GM04503 (cell line): Measurements from ENCODE around the gene TRPC4AP.
"Not testable (repeated sequence)": the region's sequence is repeated elsewhere in the genome, so short reads cannot be mapped to it uniquely, and the experiment has no call there.

Experiments used
- DNase-seq: peaks from one replicate; pipeline ENCODE4 v3.0.0-alpha.2; 2012; ENCODE audit warnings: low read depth

Gene TRPC4AP

DNA sequence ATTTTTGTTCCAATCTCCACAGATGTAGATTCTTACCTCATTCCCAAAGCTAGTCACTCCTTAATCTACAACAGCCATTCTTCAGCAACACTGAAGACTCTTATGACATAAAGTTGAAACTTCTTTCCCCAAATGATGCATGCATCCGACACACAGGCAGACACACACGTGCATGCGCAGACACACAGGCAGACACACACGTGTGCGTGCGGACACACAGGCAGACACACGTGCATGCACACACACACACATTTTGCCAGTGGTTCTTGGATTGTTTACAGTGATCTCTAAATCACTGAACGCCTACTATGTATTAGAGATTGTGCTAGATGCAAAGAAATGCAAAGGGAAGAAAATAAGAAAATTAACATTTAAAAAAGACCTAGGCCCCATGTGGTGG, 9.0 kb upstream of the TRPC4AP start:
- DNase-seq, result no peak

DNA sequence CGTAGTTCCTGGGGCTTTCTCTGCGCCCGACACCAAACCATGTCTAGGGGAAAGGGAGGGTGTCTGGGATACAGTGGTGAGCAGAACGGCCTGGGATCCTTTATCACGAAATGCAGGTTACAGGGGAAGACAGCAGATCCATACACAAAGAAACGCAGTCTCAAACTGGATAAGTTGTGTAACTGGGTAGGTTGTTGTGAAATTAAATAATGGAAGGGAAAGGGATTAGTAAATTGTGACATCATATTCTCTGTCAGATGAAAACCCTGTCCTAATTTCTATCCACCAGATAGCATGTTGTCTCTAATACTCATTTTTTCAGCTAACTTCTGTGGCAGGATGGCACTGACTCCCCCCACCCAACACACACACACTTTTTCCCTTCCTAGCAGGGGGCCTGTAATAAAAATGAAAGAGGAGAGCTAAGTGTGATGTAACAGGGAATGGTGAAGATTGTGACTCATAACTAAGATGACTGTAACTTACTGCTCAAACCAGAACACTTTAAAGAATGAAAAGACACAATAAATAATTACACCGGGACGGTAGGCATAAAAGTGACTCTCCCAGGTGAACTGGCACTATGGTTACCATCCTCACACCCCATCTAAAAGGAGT, 769 bp upstream of the TRPC4AP start:
- peak; percentile 46 for DNase-seq

DNA sequence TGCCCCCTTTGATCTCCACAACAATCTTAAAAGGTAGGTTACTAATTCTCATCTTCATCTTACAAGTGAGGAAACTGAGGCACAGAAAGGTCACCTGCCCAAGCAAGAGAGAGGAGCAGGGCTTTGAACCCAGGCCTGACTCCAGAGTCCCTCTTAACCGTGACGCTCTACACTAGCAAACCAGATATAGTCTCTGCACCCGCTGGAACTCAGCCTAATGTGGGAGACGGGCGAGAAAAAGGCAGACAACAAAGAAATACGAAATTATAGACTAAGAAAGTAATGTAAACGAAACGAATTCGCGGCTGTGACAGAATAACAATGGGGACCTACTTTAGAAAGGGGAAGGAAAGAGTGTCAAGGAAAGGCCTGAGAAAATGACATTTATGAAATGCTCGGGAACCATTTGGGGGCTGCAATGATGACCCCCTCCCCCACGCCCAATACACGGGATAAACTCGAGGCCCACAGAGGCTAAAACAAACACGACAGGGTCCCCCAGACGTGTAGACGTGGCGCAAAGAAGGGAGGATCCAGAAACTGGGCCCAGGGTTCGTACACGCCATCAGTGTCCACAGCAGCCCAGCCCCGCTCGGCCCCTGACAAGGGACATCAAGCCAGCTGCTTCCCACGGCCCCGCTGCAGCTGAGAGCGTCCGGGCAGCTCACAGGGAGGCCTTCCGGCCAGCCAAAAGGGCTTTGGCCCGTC, 637 bp downstream of the TRPC4AP start:
- no peak for DNase-seq

DNA sequence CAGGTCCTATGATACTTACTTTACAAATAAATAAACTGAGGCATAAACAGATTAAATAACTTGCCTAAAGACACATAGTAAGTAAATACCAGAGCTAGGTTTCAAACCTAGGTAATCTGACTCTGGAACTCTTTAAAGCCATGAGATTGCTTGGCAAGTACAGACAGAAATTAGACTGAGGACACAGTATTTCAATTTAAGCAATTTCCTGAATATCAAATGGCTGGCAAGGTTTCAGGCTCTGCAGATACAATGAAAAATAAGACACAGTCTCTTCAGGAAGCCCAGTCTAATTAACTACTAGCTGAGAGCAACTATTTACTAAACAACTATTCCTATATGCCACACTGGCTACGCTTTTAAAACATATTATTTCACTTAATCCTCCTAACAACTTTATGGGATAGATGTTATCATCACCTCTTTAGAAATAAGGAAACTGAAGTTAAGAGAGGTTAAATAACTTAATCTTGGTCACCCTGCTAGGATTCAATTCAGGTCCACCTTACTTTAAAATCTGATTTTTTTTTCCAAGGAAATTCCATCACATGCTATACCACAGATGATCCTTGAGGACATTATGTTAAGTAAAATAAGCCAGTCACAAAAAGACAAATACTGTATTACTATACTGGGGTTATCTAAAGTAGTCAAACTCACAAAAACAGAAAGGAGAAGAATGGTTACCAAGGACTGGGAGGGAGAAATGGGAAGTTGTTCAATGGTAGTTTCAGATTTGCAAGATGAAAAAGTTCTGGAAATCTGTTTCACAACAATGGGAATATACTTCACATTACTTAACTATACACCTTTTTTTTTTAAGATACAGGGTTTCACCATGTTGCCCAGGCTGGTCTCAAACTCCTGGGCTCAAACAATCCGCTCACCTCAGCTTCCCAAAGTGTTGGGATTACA, 4.1 kb downstream of the TRPC4AP start:
- no peak for DNase-seq

DNA sequence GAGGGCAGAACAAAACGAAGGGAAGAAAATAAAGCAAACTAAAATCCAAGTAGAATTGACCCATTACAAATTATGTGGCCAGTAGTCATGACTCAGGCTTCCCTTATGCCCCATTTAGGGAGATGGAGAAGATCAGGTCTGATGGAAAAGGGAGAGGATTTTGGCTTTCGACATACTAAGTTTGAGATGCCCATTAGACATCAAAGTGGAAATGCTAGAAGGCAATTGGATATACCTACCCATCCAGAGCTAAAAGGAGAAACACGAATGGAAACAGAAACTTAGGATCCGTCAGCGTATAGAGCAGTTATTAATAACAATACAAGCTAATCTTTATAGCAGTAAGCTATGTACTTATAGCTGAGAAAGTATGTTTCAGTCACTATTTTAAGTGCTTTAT, 4.8 kb downstream of the TRPC4AP start:
- DNase-seq, result no peak

DNA sequence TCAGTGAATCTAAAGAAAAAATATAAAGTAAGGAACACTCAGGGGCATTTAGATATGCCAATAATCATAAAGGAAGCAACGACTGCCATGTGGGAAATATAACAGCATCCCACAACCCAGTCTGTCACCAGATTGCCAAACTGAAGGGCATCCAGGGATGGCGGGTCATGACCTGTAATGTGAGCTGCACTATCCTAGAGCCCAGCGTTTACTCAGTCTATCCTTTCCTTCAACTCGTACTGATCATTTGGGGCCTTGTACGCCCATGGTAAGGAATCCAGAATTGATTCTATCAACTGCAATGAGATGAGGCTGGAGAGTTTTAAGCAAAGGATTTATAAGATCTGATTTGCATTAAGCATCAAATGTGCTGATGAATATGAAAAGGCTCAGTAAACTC, 5.3 kb downstream of the TRPC4AP start:
- no peak for DNase-seq

DNA sequence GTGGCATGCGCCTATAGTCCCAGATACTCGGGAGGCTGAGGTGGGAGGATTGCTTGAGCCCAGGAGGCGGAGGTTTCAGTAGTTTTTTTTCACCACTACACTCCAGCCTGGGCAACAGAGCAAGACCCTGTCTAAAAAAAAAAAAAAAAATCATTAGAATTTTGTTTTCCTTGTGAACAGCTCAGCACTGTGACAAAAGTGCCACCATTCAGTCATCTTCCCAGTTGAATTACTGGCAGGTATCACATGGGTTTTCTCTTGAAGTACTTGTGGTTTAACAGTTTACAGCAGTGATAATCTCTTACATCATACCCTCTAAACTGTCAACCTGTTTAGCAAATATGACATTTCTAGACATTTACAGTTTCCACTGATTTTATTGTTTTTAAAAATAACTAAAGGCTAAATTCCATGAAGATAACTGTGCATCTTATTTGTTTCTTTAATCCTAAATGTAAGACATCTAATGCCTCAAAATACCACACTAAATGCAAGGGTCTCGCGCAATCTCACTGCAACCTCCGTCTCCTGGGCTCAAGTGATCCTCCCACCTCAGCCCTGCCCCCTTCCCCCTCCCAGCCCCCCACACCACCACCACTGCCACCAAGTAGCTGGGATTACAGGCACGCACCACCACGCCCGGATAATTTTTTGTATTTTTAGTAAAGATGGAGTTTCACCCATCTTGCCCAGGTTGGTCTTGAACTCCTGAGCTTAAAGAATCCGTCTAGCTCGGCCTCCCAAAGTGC, 7.0 kb downstream of the TRPC4AP start:
- no peak for DNase-seq

DNA sequence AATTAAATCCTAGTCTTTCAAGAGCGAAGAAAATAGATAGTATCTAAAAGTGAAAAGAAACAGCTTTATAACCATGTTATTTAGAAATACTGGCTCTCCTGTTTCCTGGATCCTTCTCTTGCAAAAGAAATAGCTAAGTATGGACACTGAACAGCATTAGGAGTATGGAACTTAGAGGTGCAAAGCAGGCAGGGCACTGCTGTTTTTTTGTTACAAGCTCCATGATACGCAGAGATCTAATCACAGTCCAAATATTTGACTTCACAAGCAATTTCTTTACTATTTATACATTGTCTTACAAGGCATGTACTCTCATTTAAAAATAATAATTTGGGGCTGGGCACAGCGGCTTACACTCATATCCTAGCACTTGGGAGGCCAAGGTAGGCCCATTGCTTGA, 7.6 kb downstream of the TRPC4AP start:
- DNase-seq, result no peak

DNA sequence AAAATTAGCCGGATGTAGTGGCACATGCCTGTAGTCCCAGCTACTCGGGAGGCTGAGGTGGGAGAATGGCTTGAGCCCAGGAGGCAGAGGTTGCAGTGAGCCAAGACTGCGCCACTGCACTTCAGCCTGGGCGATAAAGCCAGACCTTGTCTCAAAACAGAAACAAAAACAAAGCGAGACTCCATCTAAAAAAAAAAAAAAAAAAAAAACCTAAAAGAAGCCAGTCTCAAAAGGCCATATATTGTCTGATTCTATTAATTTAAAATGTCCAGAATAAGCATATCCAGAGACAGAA, 12.3 kb downstream of the TRPC4AP start:
- DNase-seq, result not testable (repeated sequence)

DNA sequence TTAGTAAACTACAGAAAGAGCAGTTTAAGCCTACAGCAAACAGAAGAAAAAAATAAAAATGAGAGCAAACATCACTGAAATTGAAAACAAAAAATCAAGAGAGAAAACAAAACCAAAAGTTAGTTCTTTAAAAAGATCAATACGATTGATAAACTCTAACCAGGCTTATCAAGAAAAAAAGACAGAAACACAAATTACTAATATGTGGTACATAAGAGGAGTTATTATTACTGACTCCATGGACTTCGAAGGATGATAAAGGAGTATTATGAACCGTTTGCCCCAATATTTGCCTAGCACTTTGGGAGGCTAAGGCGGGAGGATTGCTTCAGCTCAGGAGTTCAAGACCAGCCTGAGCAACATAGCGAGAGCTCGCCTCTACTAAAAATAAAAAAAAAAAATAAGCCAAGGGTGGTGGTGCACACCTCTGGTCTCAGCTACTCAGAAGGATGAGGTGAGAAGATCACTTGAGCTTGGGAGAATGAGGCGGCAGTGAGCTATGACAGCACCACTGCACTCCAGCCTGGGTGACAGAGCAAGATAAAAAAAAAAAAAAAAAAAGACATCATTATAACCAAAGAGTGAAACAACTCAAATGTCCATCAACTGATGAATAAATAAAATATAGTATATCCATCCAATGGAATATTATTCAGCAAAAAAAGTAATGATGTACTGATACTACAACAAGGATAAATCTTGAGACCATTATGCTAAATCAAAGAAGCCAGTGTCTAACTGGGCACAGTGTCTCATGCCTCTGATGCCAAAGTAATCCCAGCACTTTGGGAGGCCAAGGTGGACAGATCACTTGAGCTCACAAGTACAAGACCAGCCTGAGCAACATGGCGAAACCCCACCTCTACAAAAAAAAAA, 12.9 kb downstream of the TRPC4AP start:
- DNase-seq, result no peak

DNA sequence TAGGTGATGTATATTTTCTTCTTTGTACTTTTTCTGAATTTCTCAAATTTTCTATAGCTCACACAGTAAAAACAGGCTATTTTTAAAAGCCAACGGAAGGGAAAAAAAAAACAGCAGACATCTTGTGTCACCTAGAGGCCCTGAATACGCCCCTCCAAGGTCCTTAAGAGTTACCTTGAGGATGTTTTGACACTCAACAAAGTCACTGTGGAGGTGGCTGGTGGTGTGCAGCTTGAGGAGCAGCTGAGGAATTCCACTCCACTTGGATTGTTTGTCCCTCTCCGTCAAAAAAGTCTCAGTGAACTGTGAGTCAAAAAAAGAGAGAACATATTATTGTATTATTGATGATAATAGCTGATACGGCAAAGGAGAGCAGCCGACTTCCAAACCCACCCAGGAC, 14.7 kb downstream of the TRPC4AP start:
- no peak for DNase-seq

DNA sequence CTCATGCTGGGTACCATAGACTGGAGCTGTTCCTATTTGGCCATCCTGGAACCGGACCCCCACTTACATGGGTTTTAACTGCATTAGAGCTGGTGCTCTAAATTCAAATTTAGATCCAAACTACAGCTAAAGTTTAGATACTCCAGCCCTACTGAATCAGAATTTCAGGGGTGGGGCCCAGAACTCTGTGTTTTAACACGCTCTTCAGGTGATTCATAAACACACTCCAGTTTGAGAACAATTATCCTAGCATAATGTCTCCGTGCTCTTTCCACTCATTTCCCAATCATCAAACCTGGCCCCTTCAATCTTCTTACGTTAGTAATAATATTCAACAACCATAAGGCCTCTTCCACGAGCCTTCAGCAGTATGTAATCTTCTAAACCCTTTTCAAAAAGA, 15.3 kb downstream of the TRPC4AP start:
- no peak for DNase-seq

DNA sequence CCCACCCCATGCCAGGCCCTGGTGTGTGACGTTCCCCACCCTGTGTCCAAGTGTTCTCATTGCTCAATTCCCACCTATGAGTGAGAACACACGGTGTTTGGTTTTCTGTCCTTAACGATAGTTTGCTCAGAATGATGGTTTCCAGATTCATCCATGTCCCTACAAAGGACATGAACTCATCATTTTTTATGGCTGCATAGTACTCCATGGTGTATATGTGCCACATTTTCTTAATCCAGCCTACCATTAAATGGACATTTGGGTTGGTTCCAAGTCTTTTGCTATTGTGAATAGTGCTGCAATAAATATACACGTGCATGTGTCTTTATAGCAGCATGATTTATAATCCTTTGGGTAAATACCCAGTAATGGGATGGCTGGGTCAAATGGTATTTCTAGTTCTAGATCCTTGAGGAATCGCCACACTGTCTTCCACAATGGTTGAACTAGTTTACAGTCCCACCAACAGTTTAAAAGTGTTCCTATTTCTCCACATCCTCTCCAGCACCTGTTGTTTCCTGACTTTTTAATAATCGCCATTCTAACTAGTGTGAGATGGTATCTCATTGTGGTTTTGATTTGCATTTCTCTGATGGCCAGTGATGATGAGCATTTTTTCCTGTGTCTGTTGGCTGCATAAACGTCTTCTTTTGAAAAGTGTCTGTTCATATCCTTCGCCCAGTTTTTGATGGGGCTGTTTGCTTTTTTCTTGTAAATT, 21.0 kb downstream of the TRPC4AP start:
- not testable (repeated sequence) for DNase-seq

DNA sequence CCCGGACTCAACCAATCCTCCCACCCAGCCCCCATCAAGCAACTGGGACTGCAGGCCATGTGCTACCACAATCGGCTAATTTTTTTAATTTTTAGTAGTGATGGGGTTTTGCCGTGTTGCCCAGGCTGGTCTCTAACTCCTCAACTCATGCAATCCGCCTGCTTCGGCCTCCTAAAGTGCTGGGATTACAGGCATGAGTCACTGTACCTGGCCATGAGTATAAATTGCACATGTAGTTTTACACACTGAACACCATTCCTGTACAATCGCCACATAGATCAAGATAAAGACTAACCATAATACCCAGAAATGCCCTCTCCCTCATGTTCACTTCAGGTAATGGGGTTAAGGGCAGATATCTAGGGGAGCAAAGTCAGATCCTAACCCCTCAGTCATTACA, 26.4 kb downstream of the TRPC4AP start:
- no peak for DNase-seq

DNA sequence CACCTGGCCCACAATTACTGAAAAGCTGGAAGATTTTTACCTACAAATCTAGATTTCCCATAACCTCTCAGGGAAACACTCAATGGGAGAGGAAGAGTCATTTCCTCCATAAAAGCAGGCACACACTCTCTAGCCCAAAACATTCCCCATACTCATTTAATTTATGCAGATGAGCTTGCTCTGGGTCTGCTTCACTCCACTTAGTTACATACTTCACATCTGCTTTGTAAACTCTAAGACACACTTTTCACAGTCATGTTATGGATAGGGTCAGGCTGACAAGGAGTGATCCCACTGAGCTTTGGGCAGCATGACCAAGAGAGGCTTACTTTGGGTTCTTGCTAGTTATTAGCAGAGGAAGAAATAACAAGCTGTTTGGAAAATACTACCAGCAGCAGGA, 27.4 kb downstream of the TRPC4AP start:
- DNase-seq, result no peak

DNA sequence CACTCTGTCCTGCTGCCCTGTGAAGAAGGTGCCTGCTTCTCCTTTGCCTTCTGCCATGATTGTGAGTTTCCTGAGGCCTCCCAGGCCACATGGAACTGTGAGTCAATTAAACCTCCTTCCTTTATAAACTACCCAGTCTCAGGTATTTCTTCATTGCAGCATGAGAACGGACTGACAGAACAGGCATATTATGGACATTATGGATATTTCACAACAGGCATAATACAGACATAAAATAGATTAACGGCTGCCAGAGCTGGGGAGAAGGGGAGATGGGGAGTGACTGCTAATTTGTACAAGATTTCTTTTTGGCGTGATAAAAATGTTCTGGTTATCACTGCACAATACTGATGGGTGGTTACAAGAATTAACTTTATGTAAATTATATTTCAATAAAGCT, 29.4 kb downstream of the TRPC4AP start:
- DNase-seq, result no peak

DNA sequence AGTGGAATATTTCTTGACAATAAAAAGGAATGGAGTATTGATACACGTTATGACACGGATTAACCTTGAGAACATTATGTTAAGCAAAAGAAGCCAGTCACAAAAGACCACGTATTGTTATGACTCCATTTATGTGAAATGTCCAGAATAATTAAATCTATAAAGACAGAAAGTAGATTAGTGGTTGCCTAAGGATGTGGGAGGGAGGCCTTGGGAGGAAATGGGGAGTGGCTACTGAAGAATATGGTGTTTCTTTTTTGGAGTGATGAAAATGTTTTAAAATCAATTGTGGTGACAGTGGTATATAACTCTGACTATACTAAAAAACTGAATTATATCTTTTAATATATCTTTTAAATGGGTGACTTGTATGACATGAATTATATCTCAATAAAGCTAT, 30.1 kb downstream of the TRPC4AP start:
- no peak for DNase-seq

DNA sequence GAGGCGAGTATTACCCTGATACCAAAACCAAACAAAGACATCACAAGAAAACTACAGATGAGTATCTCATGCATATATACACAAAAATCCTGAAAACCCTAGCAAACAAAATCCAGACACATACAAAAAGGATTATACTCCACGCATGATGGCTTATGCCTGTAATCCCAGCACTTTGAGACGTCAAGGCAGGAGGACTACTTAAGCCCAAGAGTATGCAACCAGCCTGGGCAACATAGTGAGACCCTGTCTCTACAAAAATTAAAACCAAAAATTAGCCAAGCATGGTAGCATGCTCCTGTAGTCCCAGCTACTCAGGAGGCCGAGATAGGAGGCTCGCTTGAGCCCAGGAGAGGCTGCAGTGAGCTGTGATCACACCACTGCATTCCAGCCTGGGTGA, 32.4 kb downstream of the TRPC4AP start:
- DNase-seq, result no peak

DNA sequence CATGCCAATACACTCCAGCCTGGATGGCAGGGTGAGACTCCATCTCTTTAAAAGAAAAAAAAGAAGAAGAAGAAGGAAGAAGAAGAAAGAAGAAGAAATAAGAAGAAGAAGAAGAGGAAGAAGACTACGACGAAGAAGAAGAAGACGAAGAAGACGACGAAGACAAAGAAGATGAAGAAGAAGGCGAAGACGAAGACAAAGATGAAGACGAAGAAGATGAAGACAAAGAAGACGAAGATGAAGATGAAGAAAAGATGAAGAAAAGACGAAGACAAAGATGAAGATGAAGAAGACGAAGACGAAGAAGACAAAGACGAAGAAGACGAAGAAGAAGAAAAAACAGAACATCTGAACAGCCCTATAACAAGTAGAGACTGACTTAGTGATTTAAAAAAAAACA, 33.0 kb downstream of the TRPC4AP start:
- DNase-seq, result no peak

DNA sequence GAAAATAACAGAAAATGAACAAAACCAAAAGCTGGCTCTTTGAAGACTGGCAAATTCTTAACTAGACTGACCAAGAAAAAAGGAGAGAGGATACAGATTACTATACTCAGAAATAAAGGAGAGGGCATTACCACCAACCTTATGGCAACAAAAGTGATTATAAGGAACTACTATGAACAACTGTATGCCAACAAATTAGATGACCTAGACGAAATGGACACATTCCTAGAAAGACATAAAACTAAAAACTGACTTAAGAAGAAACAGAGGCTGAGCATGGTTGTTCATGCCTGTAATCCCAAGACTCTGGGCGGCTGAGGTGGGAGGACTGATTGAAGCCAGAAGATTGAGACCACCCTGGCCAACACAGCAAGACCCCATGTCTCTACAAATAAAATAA, 33.5 kb downstream of the TRPC4AP start:
- DNase-seq, result no peak
